Left hindlimb (tissue), 1 donor: ENCODE measurements around the gene LAMB4.

Experiments used
- DNase-seq: peaks from one replicate; pipeline ENCODE4 v3.0.0-alpha.2; 2018

The LAMB4 gene, protein sequence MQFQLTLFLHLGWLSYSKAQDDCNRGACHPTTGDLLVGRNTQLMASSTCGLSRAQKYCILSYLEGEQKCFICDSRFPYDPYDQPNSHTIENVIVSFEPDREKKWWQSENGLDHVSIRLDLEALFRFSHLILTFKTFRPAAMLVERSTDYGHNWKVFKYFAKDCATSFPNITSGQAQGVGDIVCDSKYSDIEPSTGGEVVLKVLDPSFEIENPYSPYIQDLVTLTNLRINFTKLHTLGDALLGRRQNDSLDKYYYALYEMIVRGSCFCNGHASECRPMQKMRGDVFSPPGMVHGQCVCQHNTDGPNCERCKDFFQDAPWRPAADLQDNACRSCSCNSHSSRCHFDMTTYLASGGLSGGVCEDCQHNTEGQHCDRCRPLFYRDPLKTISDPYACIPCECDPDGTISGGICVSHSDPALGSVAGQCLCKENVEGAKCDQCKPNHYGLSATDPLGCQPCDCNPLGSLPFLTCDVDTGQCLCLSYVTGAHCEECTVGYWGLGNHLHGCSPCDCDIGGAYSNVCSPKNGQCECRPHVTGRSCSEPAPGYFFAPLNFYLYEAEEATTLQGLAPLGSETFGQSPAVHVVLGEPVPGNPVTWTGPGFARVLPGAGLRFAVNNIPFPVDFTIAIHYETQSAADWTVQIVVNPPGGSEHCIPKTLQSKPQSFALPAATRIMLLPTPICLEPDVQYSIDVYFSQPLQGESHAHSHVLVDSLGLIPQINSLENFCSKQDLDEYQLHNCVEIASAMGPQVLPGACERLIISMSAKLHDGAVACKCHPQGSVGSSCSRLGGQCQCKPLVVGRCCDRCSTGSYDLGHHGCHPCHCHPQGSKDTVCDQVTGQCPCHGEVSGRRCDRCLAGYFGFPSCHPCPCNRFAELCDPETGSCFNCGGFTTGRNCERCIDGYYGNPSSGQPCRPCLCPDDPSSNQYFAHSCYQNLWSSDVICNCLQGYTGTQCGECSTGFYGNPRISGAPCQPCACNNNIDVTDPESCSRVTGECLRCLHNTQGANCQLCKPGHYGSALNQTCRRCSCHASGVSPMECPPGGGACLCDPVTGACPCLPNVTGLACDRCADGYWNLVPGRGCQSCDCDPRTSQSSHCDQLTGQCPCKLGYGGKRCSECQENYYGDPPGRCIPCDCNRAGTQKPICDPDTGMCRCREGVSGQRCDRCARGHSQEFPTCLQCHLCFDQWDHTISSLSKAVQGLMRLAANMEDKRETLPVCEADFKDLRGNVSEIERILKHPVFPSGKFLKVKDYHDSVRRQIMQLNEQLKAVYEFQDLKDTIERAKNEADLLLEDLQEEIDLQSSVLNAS (N-terminal part only)

DNA sequence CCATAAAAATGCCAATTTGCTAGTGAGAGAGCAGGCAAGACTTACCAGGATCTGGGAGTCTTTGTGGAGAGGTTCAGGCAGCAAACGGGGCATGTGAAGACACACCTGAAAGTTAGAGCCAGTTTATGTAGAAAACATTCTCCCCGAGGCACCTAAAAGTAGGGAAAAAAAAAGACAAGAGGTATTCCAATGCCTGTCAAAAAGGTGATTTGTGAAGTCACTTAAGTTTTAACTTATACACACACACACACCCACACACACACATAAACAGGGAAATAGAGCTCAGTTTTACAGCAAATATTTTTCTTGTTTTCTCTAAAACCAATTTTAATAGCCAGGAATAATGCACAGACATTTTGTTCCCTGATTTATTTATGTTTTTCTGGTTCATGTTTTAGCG lies at the start of gene LAMB4:
TSS of gene LAMB4 (minus strand) at position 101 of the 400 bp plus-strand sequence. CDS start 7,197 bp downstream, outside the sequence.
- no peak for DNase-seq

- DNase-seq = peak; percentile 34
Observed at GRCh38 chr7:108178398-108178797, 48.2 kb upstream of the LAMB4 start.

GRCh38 chr7:108171164-108171563 lies 41.0 kb upstream of the LAMB4 start:
- no peak for DNase-seq

DNA sequence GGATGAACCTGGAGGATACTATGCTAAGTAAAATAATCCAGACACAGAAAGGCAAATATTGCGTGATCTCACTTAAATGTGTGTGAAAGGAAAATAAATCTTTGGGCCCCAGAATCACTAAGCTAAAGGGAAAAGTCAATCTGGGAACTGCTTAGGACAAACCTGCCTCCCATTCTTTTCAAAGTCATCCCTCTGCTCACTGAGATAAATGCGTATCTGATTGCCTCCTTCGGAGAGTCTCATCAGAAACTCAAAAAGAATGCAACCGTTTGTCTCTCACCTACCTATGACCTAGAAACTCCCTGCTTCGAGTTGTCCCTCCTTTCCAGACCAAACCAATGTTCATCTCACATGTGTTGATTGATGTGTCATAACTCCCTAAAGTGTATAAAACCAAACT lies 40.1 kb upstream of the LAMB4 start:
- DNase-seq = no peak

GRCh38 chr7:108167460-108167859 lies 37.3 kb upstream of the LAMB4 start:
- no peak for DNase-seq

DNA sequence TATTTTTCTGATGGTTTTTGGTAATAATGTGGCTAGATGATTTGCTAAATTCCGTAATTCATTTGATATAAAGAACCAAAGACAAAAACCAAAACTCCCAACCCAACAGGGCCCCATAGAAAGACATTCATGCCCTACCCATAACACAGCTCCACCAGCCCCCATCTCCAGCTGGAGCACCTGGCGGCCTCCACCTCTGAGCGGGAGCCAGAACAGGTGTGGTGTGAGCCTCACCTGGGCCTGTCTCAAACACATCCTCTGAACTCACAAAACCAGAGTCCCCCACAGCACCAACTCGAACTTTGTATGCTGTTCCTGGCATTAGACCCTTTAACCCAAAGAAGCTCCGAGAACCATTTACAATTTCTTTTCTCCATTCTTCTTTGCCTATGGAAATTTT lies 36.5 kb upstream of the LAMB4 start:
- no peak for DNase-seq

DNA sequence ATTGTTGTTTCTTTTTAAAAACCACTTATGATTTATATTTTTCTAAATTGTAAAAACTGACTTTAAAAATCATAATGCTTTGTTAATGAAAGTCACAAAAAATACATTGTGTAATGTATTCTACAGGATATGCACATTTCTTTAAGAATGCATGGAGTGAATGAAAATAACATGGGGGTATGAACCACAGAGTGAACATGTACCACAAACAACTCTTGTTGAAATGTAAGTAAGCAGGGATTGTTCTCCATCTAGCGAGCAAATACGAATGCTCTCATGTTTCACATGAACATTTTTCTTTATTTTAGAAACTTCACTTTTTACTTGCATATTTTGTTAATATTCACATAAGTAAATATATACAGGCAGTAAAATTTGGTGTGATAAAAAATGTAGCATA lies 35.6 kb upstream of the LAMB4 start:
- DNase-seq = no peak

DNA sequence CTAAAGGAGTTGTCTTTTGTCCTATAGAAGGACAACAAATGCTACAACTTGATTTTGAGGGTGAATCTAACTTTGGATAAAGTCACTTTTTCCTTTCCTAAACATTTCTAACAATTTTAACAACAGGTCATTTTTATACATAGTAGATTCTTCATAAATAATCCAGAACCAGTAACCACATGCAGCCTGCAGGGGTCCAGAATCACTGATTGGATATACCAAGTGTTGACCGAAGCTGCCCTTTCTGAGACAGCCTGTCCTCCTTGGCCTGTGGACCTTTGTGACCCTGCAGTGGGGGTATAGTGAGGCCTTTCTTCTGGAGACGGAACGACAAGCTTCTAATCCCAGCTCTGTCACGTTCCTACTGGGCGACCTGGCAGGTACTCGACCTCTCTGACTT lies 34.8 kb upstream of the LAMB4 start:
- DNase-seq = no peak

DNA sequence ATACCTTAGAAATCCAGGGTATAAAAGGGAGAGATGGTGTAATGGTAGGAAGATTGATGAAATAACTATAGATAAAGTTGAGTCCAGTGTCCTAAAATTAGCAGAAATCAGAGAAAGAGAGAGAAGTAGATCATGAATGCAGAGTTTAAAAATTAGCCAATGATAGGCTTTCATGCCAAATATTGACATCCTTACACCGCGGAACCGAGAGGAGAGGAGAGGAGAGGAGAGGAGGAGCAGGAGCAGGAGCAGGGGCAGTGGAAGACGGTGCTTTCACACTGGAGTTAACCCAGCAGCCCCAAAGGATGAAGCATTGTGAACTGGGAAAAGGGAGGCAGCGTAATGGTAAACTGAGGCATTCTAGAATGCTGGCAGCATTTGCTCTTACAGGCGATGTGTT lies 34.2 kb upstream of the LAMB4 start:
- DNase-seq = no peak

- no peak for DNase-seq
Observed at GRCh38 chr7:108158776-108159175, 28.6 kb upstream of the LAMB4 start.

DNA sequence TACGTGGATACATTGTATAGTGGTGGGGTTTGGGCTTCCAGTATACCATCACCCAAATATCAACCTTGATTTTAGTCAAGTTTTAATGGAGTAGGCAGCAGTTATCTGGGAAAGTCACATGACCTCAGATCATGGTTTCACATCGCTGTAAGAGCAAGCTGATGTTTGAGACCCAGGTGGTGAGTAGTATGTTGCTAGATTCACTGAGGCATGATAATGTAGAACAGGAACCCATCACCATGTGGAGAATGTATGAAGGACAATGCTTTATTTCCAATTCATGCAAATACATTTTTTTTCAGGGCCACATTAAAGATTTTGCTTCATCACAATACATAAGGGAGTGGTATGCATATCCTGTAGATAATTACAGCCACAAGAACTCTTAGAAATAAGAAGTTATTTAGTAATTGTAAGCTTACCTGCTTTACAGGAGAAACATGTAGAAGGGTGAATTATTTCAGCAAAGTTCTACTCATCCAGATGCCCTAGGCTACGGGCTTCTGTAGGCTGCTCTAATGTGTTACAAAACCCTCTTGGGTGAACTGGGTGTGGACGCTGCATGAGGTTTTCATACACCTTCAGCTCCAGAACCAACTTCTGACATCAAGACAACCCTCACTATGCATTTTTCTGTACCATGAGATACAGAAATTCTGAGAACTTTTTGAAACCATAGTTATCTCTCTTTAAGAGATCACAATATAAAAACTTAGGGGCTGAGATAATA lies 27.6 kb upstream of the LAMB4 start:
- DNase-seq = no peak

GRCh38 chr7:108156897-108157605 lies 26.9 kb upstream of the LAMB4 start:
- no peak for DNase-seq

DNA sequence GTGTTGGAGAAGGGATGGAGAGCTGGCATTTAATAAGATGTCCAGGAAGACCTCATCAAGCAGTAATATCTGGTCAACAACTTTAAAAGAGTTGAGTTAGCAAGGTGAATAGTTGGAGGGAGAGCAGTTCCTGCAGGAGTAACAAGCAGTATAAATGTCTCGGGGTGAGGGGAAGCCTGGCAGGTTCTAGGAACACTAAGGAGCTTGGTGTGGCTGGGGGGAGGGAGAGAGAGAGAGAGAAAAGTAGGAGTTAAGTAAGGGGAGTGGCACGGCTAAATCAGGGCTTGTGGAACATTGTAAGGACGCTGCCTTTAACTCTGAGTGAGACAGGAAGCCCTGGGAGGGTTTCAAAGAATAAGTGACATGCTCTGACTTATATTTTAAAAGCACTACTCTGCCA lies 22.0 kb upstream of the LAMB4 start:
- DNase-seq = no peak

- DNase-seq = no peak
Observed at GRCh38 chr7:108149908-108150307, 19.7 kb upstream of the LAMB4 start.

GRCh38 chr7:108149119-108149518 lies 19.0 kb upstream of the LAMB4 start:
- no peak for DNase-seq

- no peak for DNase-seq
Observed at GRCh38 chr7:108147031-108147563, 16.9 kb upstream of the LAMB4 start.

- peak; percentile 82 for DNase-seq
Observed at GRCh38 chr7:108146070-108146842, 16.1 kb upstream of the LAMB4 start.

DNA sequence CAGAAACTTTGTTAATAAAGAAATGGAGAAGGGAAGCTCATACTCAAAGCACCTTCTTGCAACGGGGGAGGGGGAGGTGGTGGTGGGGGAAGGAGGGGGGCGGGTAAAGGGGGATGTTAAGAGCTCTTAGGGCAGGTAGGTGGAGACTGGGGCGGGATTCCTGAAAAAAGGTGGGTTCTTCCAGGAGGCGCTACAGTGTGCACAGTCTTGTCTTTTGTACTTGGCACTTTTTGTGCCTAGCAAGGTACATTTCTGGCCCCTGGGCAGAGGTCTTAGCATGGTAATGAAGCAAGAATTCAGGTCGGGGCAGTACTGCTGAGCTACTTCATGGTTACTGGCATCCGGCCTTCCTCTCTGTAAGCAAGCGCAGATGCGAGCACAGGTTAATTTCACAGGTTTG lies 15.2 kb upstream of the LAMB4 start:
- DNase-seq = no peak

DNA sequence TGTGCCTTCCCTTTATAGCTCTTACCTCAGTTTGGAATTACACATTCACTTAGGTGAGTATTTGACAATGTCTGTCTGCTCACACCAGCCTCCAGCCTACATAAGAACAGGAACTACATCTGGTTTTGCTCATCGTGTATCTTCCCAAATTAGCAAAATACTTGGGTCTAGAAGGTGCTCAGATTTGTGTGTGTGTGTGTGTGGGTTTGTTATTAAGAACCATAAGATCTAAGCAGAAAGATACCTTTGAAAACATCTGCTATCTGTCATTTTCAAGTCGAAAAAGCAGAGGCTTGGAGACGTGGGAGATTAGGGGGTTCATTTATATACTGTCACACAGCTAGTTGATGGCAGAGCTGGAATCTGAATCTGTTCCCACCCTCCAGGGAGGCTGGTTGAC lies 14.8 kb upstream of the LAMB4 start:
- no peak for DNase-seq

DNA sequence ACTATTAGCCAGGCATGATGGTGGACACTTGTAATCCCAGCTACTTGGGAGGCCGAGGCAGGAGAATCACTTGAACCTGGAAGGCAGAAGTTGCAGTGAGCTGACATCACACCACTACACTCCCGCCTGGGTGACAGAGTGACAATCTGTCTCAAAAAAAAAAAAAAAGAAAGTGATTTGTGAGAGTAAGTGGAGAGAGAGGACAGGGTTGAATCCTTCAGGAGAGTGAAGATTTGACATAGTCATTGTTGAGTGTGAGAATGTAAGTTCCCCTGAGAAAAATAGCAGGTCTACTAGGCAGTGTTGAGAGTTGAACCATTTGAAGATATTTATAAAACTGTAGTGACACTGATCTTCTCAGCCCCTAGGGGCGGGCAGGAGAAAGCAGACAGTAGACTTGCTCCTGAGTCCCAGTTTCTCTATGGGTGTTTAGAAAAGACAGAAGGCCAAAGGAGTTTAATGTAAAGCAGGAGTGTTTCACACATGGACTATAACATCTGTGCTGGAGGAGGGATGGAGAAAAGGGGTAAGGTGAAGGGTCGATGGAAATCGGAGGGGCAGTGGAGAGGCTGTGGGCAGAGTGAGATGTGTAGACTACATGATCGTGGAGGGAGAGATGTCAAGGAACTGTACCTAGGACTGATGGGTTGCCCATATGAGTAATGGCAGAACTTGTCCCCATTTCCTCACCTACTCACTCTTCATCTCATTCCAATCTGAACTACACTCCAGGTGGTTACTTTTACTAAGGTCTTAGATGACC lies 13.7 kb upstream of the LAMB4 start:
- no peak for DNase-seq
